NCI-H2081 treated with DMSO at 0.1 percent for 48 hours (cell line): ENCODE measurements around the gene KBTBD12.
"Not testable (repeated sequence)": the region's sequence is repeated elsewhere in the genome, so short reads cannot be mapped to it uniquely, and the experiment has no call there.

ENCODE experiments used
- DNase-seq: peaks from one replicate; lab custom pipeline; 2025; lab: John Stamatoyannopoulos, UW

The KBTBD12 gene, protein sequence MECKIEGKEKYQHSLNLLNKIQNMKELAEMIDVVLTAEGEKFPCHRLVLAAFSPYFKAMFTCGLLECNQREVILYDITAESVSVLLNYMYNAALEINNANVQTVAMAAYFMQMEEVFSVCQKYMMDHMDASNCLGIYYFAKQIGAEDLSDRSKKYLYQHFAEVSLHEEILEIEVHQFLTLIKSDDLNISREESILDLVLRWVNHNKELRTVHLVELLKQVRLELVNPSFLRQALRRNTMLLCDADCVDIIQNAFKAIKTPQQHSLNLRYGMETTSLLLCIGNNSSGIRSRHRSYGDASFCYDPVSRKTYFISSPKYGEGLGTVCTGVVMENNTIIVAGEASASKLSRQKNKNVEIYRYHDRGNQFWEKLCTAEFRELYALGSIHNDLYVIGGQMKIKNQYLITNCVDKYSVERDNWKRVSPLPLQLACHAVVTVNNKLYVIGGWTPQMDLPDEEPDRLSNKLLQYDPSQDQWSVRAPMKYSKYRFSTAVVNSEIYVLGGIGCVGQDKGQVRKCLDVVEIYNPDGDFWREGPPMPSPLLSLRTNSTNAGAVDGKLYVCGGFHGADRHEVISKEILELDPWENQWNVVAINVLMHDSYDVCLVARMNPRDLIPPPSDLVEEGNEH

DNA sequence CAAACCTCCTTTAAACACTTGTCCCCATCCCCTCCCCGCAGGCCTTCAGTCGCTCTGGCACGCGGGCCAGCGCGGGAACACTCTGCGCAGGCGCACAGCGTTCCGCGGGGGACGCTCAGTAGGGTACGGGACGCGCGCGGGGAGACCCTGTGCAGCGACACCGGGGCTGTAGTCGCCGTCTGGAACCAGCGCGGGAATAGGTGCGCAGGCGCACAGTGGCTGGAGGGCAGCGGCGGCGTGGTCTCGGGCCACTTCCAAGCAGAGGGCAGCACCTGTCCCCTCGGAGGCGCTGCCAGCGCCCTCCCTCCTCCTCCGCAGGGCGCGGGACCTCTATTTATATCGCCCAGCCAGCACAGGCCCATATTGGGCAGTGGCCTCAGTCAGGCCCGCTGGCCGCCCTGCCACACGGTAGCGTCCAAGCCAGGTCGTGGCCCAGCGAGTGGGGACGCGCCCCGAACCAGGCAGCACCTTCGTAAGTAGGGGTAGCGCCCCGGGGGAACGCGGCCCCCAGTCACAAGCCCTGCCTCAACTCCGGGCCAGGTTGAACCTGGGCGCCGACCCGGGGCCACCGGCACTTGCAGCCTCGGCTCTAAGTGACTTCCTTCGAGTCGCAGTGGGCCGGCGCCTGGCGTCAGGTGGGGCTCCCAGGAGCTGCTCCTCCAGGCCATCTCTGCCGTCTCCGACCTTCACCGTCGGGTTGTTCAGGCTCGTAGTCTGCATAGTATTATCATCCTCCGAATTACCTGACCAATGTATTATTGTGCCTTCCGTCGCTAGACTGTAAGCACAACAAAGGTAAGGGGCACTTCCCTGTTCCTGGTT is at the start of gene KBTBD12:
KBTBD12 (plus strand) TSS at position 118 of the 822 bp plus-strand sequence. CDS start 7,830 bp downstream, outside the sequence.
- DNase-seq, result no peak

DNA sequence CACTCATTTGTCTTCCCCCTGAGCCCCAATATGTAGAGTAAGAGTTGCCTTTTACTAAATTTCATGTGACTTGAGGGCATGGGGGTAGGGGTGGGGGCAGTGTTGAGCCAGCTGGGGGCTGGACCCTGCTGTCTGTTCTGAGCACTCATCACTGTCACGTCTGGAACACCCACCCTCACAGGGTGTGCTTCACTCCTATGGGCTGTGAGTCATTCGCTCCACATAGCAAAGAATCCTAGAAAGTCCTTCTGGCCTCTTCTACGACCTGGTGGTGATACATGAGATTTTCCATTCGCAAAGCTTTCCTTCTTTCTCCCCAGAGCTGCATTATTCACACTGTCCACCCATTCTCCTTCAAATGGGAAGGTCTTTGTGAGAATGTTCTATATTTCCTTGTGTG is 49.1 kb upstream of the KBTBD12 start:
- no peak for DNase-seq

DNA sequence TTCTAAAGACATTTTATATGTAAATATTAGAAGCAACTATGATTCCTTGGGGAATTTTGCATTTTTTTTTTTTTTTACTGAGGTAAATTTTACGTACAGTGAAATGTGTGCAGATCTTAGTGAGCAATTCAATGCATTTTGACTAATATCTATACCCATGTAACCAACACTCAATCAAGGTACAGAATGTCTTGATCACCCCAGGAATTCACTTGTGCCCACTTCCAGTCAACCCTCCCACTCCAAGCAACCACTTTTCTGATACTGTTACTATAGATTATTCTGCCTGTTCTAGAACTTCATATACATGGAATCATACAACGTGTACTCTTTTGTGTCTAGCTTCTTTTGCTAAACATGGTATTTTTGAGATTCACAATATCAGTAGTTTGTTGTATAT is 47.6 kb upstream of the KBTBD12 start:
- no peak for DNase-seq

DNA sequence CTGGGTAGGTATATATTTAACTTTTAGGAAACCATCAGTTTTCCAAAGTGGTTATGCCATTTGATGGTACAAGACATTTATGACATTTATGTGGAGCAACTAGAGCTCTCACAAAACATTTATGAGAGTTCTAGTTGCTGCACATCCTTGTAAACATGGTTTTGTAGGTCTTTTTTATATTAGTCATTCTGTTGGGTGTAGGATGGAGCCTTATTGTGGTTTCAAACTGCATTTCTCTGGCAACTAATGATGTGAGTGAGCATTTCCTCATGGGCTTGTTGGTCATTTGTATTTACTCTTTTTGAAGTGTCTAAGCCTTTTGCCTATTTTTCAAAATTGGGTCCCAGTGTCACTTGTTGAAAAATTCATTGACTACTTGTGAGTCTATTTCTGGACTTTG is 47.0 kb upstream of the KBTBD12 start:
- DNase-seq, result no peak

DNA sequence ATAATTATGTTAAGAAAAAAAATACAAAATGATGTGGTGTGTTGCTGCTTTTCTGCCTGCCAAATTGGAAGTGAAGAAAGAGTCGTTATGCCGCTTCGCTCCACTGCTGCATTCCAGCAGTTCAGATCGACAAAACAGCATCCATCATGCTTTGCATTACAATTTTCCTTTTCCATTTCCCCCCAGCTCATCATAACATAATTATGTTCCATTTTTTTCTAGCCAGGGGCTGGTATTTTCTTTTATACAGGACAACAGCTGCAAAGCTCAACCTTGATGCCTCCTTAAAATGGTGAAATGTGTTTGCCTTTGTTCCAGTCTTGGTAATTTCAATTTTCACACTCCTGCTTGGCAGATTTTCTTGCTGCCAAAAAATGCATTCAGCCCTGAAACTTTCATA is 44.9 kb upstream of the KBTBD12 start:
- DNase-seq, result no peak

DNA sequence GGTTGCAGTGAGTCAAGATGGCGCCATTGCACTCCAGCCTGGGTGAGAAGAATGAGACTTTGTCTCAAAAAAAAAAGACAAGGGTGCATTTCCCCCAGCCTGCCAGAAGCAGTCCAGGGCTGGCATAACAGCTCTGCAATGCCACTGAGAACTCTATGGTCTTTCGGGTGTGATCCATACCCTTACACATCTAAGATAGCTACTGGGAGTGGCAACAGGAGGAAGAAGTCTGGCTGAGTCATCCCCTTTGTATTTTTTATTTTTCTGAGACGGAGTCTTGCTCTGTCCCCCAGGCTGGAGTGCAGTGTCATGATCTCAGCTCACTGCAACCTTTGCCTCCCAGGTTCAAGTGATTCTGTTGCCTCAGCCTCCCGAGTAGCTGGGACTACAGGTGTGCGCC is 40.9 kb upstream of the KBTBD12 start:
- DNase-seq, result not testable (repeated sequence)

DNA sequence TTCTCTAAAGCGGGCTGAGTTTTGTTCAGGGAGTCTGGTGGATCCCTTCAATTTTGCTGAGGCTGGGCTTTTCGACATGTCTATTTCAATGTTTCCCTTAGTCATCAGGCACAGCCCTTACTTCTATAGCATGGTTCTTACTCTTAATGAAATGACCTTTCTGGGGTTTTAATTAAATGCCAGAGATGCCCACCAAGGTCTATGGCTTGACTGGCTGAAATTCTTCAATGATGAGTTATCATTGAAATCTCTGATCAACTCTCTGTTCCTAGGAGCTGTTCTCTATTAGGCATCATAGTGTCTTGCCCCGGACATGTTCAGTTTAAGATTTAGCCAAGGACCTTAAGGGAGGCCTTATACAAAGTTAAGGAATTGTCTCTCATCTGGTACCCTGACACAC is 33.4 kb upstream of the KBTBD12 start:
- no peak for DNase-seq

DNA sequence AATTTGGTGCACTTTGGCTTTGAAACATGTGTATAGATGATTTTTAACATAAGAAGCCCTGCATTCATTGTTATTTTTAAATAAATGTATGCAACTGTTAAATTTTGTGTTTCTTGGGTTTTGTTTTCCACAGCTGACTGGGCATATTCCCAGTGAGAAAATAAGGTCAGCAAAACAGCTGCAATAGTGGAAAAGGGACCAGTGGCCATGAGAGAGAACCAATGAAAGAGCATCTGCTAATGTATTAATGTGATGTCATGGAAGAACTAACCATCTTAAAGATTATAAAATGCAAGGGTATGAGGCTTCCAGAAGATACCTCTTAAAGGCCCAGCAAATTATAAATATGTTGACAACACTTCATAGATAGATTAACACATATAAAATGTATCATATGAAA is 31.0 kb upstream of the KBTBD12 start:
- DNase-seq, result no peak

DNA sequence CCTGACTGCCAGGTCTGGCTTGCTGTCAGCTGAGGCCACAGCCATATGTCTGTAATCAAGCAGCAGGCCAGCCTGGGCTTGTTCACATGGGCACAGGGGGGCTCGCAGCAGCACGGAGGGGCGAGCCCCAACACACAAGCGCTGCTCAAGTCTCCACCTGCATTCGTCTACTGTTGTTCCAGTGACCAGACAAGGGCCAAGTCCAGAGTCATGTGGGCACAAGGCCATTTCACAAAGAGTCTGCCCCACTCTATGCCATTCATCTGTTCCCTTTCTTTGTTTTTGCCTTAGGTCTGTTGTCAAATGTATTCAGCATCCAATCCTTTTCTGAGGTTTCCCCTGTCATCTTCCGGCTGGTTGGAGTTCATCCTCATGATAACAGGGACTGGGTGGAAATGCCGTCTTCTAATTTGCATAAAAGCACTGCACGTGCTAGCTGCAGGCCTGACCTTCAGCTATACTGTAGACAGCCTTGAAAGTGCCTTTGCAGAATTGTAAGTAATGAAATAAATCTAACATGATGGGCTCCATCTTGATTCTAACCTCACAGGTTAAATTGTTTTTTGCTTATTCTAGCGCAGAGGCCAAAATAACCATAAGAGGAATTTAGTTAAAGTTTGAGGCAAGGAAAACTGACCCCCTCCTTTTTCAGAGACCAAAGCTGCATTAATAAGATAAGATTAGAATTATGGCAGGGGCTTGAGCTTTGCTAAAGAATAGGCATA is 28.6 kb upstream of the KBTBD12 start:
- DNase-seq, result no peak

DNA sequence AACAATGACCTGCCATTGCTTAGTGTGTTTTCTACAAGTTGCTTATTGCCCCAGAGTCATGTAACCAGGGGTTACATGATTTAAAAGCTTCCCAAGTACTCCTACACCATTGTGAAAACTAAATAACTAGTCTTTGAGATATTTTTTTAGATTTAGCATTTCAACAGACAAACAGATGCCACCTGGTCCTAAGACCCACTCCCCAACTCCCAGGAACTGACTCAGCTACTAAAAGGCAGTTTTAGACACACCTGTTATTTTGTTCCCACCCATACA is 28.1 kb upstream of the KBTBD12 start:
- DNase-seq, result no peak

DNA sequence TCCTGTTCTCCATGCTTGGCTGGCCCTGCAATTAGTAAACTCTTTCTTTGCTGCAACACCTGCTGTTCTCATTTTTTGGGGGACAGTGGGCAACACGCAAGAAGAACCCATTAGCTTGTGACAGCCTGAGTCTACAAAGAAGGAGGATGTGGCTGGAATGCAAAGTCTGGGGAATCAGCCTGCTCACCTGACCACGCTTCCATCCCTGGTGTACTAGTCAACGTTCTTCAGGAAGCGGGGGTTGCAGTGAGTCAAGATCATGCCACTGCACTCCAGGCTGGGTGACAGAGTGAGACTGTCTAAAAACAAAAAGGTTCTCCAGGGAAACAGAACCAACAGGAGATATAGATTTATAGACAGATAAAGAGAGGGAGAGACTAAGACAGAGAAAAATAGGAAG is 27.7 kb upstream of the KBTBD12 start:
- no peak for DNase-seq

DNA sequence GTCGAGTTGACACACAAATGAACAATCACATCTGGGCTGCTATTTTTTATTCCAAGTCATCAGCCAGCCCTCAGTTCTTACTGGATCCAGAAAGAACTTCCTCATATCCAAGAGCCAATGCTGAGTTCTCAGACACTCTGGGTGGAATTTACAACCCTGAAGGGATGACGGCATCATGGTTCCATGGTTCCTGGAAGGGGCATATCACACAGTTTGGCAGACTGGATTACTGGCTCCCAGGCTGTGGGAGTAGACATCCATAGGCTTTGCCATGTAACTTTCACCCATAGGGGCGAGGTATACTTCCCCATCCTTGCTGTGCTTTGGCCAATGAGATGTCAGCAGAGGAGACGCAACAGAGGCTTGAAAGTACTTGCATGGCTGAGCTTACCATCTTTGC is 26.9 kb upstream of the KBTBD12 start:
- no peak for DNase-seq

DNA sequence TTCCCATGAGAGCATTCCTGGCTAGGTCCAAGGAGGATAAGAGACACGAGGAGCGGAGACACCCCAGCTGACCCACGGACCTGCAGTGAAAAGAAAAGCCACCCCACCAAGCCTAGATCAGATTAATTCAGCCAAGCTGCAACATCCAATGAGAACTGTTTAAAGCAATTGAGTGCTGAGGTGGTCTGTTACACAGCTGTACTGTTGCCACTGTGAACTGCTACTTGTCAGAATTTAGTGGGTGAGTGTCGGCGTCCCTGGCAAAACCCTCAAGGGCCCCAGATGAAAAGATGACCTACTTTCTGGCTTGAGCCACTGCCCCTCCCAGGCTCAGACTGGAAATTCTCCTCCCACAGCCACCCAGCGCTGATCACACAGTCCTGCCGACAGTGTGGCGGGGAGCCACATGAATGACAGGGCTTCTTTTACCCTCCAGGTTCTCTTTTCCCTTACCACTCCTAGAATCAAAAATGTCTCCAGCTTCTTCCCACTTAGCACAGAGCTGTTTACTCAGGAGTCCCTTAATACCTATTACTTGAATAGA is 26.4 kb upstream of the KBTBD12 start:
- no peak for DNase-seq

DNA sequence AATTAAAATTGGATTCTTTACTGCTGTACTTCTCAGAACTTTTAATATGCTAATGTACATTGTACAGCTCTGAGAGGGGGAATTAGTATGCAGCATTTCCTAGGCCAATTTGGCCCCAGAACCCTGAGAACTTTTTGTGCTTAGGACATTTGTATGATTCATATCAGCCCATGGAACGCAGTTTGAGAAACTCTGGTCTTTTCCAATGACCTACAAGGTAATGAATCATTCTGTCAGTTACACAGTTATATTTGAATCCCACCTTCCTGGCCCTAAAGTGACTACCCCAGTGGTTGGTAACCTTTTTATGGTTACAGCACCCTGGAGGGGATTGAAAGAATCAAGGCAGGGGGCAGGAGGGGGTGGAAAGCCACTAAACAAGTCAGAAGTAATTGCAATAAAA is 25.6 kb upstream of the KBTBD12 start:
- no peak for DNase-seq

DNA sequence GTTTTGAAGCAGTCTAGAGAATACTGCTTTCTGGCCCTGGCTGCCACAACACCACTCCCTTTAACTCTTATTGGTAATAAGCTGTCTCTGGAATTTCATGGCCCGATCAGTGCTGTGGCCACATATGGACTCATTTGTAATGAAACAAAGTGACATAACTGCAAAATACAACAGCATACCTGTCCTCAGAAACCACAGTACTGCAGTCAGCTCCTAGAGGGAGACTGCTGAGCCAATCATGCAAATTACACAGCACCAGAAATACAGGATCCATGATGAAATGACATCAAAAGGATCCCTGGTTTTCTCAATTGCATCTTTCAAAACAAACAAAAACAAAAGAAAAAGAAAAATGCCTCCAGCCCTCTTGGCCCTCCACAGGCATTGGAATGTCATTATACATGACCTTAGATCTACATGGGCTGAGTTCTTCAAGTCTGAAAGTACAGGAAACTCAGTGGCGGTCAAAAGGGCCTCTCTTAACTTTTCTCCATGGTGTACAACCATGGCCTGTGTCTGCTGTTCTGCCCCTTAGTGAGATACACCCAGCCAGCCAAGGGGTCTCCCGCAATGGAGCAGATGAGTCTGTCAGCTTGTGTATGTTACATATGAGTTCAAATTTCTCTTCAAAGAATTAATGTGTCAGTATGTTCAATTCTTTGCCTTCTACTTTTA is 24.9 kb upstream of the KBTBD12 start:
- no peak for DNase-seq

DNA sequence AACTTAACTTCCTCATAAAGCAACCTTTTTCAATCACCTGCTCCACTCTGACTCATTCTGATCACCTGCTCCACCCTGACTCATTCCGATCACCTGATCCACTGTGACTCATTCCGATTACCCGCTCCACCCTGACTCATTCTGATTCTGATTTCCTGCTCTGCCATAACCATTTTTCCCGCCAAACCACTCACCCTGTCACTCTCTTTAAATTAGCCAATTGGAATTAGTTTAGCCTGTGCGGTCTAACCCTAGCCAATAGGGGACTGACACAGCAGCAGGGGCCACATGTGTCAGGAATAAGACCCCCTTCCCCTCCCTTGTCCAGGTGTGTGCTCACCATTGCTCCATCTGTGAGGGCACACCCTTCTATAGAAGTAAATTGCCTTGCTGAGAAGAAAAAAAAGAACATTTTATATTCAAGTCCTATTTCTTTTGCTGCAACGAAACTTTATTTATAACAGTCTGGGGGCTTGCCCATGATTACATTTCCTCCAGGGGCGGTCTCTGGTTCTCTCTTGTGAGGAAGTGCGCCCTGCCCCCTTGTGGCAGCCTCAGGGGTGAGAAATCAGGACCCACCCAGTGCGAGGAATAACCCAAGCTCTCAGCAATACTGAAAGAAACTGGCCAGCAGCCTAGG is 24.3 kb upstream of the KBTBD12 start:
- DNase-seq, result not testable (repeated sequence)

DNA sequence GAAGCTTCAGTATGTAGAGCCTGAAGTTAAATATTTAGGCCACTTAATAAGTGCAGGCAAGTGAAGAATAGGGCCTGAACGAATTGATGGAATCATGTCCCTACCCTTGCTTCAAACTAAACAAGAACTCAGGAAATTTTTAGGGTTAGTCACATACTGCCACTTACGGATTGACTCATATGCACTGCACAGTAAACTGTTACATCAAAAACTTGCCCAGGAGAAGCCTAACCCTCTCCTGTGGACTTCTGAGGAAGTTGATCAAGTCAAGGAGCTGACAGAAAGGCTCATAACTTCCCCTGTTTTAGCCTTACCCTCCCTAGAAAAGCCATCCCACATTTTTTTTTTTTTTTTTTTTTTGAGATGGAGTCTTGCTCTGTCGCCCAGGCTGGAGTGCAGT is 20.6 kb upstream of the KBTBD12 start:
- no peak for DNase-seq

DNA sequence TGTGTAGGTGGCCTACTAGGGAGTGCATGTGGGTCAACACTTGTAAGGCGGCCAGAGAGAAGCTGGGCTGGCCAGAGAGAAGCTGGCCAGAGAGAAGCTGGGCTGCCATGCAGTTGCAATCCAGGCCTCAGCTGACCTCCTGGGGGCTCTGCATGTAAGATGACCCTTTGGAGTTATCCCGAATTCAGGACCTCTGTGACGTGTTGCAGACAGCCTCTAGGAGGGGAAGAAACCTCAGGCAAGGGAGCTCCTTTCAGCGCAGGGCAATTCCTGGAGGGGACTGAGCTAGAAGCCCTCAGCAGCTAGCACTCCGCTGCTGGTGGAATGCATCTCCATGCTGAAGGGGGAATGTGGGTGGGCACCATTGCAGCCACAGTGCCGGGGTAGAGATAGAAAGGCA is 15.8 kb upstream of the KBTBD12 start:
- no peak for DNase-seq

DNA sequence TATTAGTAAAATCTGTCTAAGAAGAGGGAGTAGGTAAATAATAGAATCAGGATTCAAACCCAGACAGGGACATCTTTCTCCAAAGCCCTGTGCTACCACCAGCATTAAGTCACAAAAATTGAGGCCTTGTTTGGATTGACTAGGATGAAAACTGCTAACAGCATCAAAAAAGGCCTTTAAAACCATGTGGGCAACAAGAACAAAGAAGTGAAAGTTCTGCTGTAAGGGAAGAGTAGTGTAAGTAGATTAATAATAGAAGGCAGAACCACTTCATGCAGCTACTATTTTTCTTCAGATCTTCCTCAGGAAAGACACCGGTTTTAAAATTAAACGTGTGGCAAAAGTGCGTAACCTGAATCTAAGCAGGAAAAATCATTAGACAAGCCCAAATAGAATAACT is 15.3 kb upstream of the KBTBD12 start:
- no peak for DNase-seq

DNA sequence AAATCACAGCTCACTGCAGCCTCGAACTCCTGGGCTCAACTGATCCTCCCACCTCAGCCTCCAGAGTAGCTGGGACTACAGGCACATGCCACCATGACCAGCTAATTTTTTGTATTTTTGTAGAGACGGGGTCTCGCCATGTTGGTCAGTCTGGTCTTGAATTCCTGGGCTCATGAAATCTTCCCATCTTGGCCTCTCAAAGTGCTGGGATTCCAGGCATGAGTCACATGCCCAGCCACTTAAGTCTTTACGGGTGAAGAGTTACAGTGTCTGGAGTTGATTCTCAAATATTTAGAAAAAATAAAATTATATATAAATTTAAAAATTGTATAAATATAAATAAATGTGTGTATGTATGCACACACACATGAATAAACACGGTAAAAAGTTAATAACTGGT is 14.5 kb upstream of the KBTBD12 start:
- DNase-seq, result no peak

DNA sequence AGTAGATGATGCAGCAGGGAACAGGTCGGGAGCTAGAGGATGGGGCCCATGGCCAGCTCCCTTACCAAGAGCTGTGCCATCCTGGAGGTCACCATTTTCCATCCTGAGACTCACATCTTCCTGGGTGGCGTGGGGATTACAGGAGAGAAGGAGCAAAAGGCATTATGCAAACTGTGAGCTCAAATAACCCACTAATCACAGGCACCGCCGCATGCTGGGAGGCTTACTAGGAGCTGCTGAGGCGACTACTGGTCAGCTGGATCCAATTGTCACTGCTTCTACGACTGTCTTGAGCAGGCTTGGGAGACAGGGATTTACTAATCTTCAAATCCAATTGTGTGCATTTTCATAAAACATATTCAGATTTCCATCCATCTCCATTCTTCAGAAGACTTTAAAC is 12.5 kb upstream of the KBTBD12 start:
- no peak for DNase-seq
